ENCODE data around the gene INO80D. TPM values are rescaled to one million over a fixed set of nuclear protein-coding genes. Genes with fewer than 3 reads are reported as not detected.

Gene INO80D
- total RNA-seq, 1 experiment from 2014 or later, result 14.4 TPM

GRCh38 chr2:206086716-206087350, 859 bp upstream of the INO80D start:
- intact Hi-C loops (cut with micrococcal nuclease), result loop anchor here (2.0 kb wide), 1 partner anchor 72 kb away; the partner anchor contains the start of genes EEF1B2 and NDUFS1
- no TSS peak for BruUV-seq (replicated peaks)
- peak overlapping the region; percentile 65 to 82 for H3K4me3 ChIP-seq (replicated peaks in 1 of 2; ENCODE audit: low read depth in 1 of 2, low read length in 2 of 2)
- RAD21 ChIA-PET (ENCODE audit: low non-redundant PET in 1 of 2, low total read pairs in 2 of 2, uncharacterized antibody in 2 of 2, unreplicated experiment in 2 of 2), result no interaction called here
- no peak for ATAC-seq
- H2AFZ ChIP-seq (ENCODE audit: low read depth, low read length, poor library complexity, severe bottlenecking), result no peak overlapping the region
- peak overlapping the region; percentile 73 for H3K9ac ChIP-seq (ENCODE audit: low read length)
- CTCF ChIA-PET, result no interaction called here
- H3K79me2 ChIP-seq (ENCODE audit: insufficient read depth, low read length), result peaks cover 41% of the 10 kb centered on the region
- TF ChIP-seq MAX (IDR thresholded peaks at IDR 0.05) (no peak), REST (IDR thresholded peaks at IDR 0.05; ENCODE audit: low read depth) (no peak), SRF (IDR thresholded peaks at IDR 0.05; ENCODE audit: low read depth) (no peak), SP1 (IDR thresholded peaks at IDR 0.05; ENCODE audit: low read depth) (no peak), ZNF274 (IDR thresholded peaks at IDR 0.05; ENCODE audit: low read depth, low read length) (no peak), EZH2 (IDR thresholded peaks at IDR 0.05) (no peak), POLR2AphosphoS5 (IDR thresholded peaks at IDR 0.05; ENCODE audit: low read depth, low read length) (no peak), FOSL1 (IDR thresholded peaks at IDR 0.05; ENCODE audit: low read depth) (no peak), ZBTB33 (IDR thresholded peaks at IDR 0.05; ENCODE audit: extremely low read depth, insufficient replicate concordance, low read length) (no peak), RAD21 (IDR thresholded peaks at IDR 0.05; ENCODE audit: low read depth) (no peak), CEBPB (IDR thresholded peaks at IDR 0.05; ENCODE audit: low read depth) (no peak), TCF7L2 (IDR thresholded peaks at IDR 0.05; ENCODE audit: borderline replicate concordance, extremely low read depth, insufficient read depth, insufficient read length) (no peak), JUND (IDR thresholded peaks at IDR 0.05) (no peak), ZFX (IDR thresholded peaks at IDR 0.05) (no peak)
- H3K9me2 ChIP-seq (ENCODE audit: insufficient read depth), result no peaks in the 10 kb centered on the region
- no peak for DNase-seq (ENCODE audit: low read depth, low spot score)
- no peaks in the 10 kb centered on the region for H4K20me1 ChIP-seq (ENCODE audit: insufficient read depth)
- H3K27me3 ChIP-seq (ENCODE audit: insufficient read depth, low read length), result no peaks in the 10 kb centered on the region
- peak overlapping the region; percentile 89; the same call in 1 of the 2 replicates for H3K27ac ChIP-seq (ENCODE audit: low read depth, low read length)
- POLR2A ChIA-PET, result no interaction called here
- peak overlapping the region; percentile 92 for H3K4me2 ChIP-seq (ENCODE audit: low read length)
- no peaks in the 10 kb centered on the region for H3K9me3 ChIP-seq (ENCODE audit: control insufficient read depth in 1 of 2, insufficient read depth in 1 of 2, low read depth in 1 of 2, low read length in 2 of 2)
- peaks cover 8 to 13% of the 10 kb centered on the region in 2 experiments; a peak in 3 of 4 replicates for H3K4me1 ChIP-seq (ENCODE audit: control insufficient read depth in 1 of 2, insufficient read depth in 2 of 2, low read length in 2 of 2)
- H3K36me3 ChIP-seq (ENCODE audit: control insufficient read depth in 1 of 2, insufficient read depth in 2 of 2, low read length in 2 of 2), result no peaks in the 10 kb centered on the region

Measured in HCT116 (cell line).